HCT116 (cell line): ENCODE measurements around the gene RAVER2. TPM values are rescaled to one million over a fixed set of nuclear protein-coding genes. Genes with fewer than 3 reads are reported as not detected.

Source experiments
- ATAC-seq: fragments of 200-7000 bp; cut with Tn5 transposase; 2 replicates; pipeline ENCODE4 v1.9.1; 2020; ENCODE audit warnings: mild to moderate bottlenecking, moderate library complexity
- BruUV-seq: library from RNA; stranded (reverse); fragments of 400-500 nt; replicated peaks from 2 replicates; lab custom pipeline; 2021; lab: Mats Ljungman, UMichigan
- CTCF ChIA-PET: fragments of 300-600 bp; sonication (Branson Sonifier 250); formaldehyde crosslinking; loops from one replicate; lab custom pipeline; 2021; ENCODE audit warnings: antibody characterized with exemption; lab: Charles Lee
- POLR2A ChIA-PET: fragments of 300-600, 350-600 bp; sonication (Branson Sonifier 250); formaldehyde crosslinking; loops from one replicate; lab custom pipeline; 2021; ENCODE audit warnings: antibody characterized with exemption; lab: Charles Lee
- RAD21 ChIA-PET, 2 experiments: fragments of 300-600 bp; sonication (Branson Sonifier 250); formaldehyde crosslinking; loops; one replicate each; lab custom pipeline; 2023; ENCODE audit warnings: low total read pairs in 2 of 2; ENCODE audit not compliant: uncharacterized antibody in 2 of 2, unreplicated experiment in 2 of 2, low non-redundant PET in 1 of 2; lab: Charles Lee
- DNase-seq: peaks from one replicate; pipeline ENCODE4 v3.0.0-alpha.2; 2010; ENCODE audit warnings: low read depth, low spot score
- H2AFZ ChIP-seq: fragments of 200-600 bp; shearing (Covaris generic), sonication (generic); 2 replicates; pipeline ENCODE4 v1.6.1; 2017; ENCODE audit warnings: low read depth, mixed run types, mixed read lengths, antibody characterized with exemption, low read length; ENCODE audit not compliant: poor library complexity, severe bottlenecking
- H3K27ac ChIP-seq: 2 replicates; pipeline ENCODE4 v1.5.1; 2012; ENCODE audit warnings: low read depth, low read length
- H3K27me3 ChIP-seq: fragments of 200-600 bp; sonication (generic); 2 replicates; pipeline ENCODE4 v1.6.1; 2016; ENCODE audit warnings: mixed run types, low read length, mixed read lengths; ENCODE audit not compliant: insufficient read depth
- H3K36me3 ChIP-seq, 2 experiments: fragments of 200-500 bp in 1 of 2; fragments of 200-600 bp in 1 of 2; sonication (Bioruptor generic) in 1 of 2; sonication (generic) in 1 of 2; 2 replicates each; pipeline versions ENCODE4 v1.5.1 to v1.6.1; 2014 to 2016; ENCODE audit warnings: low read length in 2 of 2, inconsistent platforms in 1 of 2, mixed read lengths in 1 of 2, mixed run types in 1 of 2; ENCODE audit not compliant: insufficient read depth in 2 of 2, control insufficient read depth in 1 of 2
- H3K4me1 ChIP-seq, 2 experiments: fragments of 200-600 bp in 1 of 2; sonication (generic) in 1 of 2; 2 replicates each; pipeline versions ENCODE4 v1.5.1 to v1.6.1; 2012 to 2017; ENCODE audit warnings: low read length in 2 of 2, inconsistent platforms in 1 of 2, mild to moderate bottlenecking in 1 of 2, mixed read lengths in 1 of 2, mixed run types in 1 of 2, moderate library complexity in 1 of 2; ENCODE audit not compliant: insufficient read depth in 2 of 2, control insufficient read depth in 1 of 2
- H3K4me2 ChIP-seq: fragments of 200-600 bp; sonication (generic); 2 replicates; pipeline ENCODE4 v1.6.1; 2017; ENCODE audit warnings: mixed run types, low read length, mixed read lengths
- H3K4me3 ChIP-seq, 2 experiments: fragments of 200-600 bp in 1 of 2; sonication (generic) in 1 of 2; replicated peaks in 1 of 2; 2 replicates each; pipeline ENCODE4 v1.5.1; 2011 to 2016; ENCODE audit warnings: low read length in 2 of 2, control low read depth in 1 of 2, low read depth in 1 of 2, mild to moderate bottlenecking in 1 of 2, mixed read lengths in 1 of 2, mixed run types in 1 of 2
- H3K79me2 ChIP-seq: fragments of 200-600 bp; sonication (generic); 2 replicates; pipeline ENCODE4 v1.6.1; 2017; ENCODE audit warnings: mild to moderate bottlenecking, mixed run types, low read length, moderate library complexity, mixed read lengths; ENCODE audit not compliant: insufficient read depth
- H3K9ac ChIP-seq: fragments of 200-600 bp; sonication (generic); 2 replicates; pipeline ENCODE4 v1.6.1; 2016; ENCODE audit warnings: low read length, mixed read lengths
- H3K9me2 ChIP-seq: fragments of 200-600 bp; sonication (generic), shearing (Covaris generic); 2 replicates; pipeline ENCODE4 v1.6.1; 2017; ENCODE audit warnings: mixed run types, mild to moderate bottlenecking, moderate library complexity; ENCODE audit not compliant: insufficient read depth
- H3K9me3 ChIP-seq, 2 experiments: fragments of 200-500 bp in 1 of 2; fragments of 200-600 bp in 1 of 2; sonication (Bioruptor generic) in 1 of 2; sonication (generic) in 1 of 2; 2 replicates each; pipeline ENCODE4 v1.6.1; 2014 to 2017; ENCODE audit warnings: low read length in 2 of 2, mixed read lengths in 2 of 2, inconsistent platforms in 1 of 2, low read depth in 1 of 2, mild to moderate bottlenecking in 1 of 2, mixed run types in 1 of 2, moderate library complexity in 1 of 2; ENCODE audit not compliant: control insufficient read depth in 1 of 2, insufficient read depth in 1 of 2
- H4K20me1 ChIP-seq: fragments of 200-600 bp; sonication (generic), shearing (Covaris generic); 2 replicates; pipeline ENCODE4 v1.6.1; 2017; ENCODE audit warnings: mixed run types, mild to moderate bottlenecking, moderate library complexity; ENCODE audit not compliant: insufficient read depth
- CBX3 ChIP-seq: IDR thresholded peaks from 2 replicates; pipeline ENCODE4 v1.6.1; 2012; ENCODE audit warnings: low read depth
- ELF1 ChIP-seq: IDR thresholded peaks from 2 replicates; pipeline ENCODE4 v1.6.1; 2012; ENCODE audit warnings: low read depth, borderline replicate concordance
- EZH2phosphoT487 ChIP-seq: fragments of 200-600 bp; IDR thresholded peaks from 2 replicates; pipeline ENCODE4 v1.6.1; 2018; ENCODE audit warnings: antibody characterized with exemption, borderline replicate concordance
- POLR2AphosphoS5 ChIP-seq: IDR thresholded peaks from 2 replicates; pipeline ENCODE4 v1.6.1; 2011; ENCODE audit warnings: mild to moderate bottlenecking, low read depth, low read length, moderate library complexity
- TCF7L2 ChIP-seq: IDR thresholded peaks from 2 replicates; pipeline ENCODE4 v1.7.0; 2011; ENCODE audit warnings: borderline replicate concordance, inconsistent platforms; ENCODE audit not compliant: insufficient read depth, insufficient read length; ENCODE audit errors: extremely low read depth
- ZNF274 ChIP-seq: fragments of 200-500 bp; sonication (Bioruptor generic); IDR thresholded peaks from 2 replicates; pipeline ENCODE4 v1.6.1; 2014; ENCODE audit warnings: mild to moderate bottlenecking, low read depth, low read length, inconsistent platforms
- intact Hi-C: fragments of 100-400 bp; cut with micrococcal nuclease; formaldehyde crosslinking; loops from 2 replicates; pipeline ENCODE4 v1.10.0; 2022
- total RNA-seq: library from RNA; stranded (reverse); gene quantifications from one replicate; pipeline ENCODE4 v1.2.1, GENCODE V29; 2021; ENCODE audit not compliant: unreplicated experiment
- TF ChIP-seq, protein P1 (sequence below): IDR thresholded peaks from 2 replicates; pipeline ENCODE4 v1.6.1; 2012; ENCODE audit warnings: low read depth
- TF ChIP-seq, protein P2 (sequence below): IDR thresholded peaks from 2 replicates; pipeline ENCODE4 v1.6.1; 2012

RAVER2 gene
- total RNA-seq, 1 experiment from 2014 or later: 23.2 TPM

DNA sequence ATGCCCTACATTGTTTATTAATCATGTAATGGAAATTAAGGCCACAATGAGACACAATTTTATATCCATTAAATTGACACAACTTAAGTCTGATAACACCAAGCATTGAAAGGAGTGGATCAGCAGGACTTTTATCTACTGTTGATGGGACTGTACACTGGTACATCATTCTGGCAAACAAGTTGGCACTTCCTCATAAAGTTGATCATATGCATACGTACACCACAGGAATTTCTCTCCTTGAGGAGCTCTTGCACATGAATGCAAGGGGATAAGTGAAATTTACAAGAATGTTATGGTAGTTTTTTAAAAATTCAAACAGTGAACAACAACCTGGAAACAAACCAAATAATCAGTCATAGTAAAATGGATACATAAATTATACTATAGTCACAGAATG lies 20.1 kb downstream of the RAVER2 start (continued):
- TF ChIP-seq, protein P1, sequence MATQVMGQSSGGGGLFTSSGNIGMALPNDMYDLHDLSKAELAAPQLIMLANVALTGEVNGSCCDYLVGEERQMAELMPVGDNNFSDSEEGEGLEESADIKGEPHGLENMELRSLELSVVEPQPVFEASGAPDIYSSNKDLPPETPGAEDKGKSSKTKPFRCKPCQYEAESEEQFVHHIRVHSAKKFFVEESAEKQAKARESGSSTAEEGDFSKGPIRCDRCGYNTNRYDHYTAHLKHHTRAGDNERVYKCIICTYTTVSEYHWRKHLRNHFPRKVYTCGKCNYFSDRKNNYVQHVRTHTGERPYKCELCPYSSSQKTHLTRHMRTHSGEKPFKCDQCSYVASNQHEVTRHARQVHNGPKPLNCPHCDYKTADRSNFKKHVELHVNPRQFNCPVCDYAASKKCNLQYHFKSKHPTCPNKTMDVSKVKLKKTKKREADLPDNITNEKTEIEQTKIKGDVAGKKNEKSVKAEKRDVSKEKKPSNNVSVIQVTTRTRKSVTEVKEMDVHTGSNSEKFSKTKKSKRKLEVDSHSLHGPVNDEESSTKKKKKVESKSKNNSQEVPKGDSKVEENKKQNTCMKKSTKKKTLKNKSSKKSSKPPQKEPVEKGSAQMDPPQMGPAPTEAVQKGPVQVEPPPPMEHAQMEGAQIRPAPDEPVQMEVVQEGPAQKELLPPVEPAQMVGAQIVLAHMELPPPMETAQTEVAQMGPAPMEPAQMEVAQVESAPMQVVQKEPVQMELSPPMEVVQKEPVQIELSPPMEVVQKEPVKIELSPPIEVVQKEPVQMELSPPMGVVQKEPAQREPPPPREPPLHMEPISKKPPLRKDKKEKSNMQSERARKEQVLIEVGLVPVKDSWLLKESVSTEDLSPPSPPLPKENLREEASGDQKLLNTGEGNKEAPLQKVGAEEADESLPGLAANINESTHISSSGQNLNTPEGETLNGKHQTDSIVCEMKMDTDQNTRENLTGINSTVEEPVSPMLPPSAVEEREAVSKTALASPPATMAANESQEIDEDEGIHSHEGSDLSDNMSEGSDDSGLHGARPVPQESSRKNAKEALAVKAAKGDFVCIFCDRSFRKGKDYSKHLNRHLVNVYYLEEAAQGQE: no peak
- no peak for TF ChIP-seq ZNF274

DNA sequence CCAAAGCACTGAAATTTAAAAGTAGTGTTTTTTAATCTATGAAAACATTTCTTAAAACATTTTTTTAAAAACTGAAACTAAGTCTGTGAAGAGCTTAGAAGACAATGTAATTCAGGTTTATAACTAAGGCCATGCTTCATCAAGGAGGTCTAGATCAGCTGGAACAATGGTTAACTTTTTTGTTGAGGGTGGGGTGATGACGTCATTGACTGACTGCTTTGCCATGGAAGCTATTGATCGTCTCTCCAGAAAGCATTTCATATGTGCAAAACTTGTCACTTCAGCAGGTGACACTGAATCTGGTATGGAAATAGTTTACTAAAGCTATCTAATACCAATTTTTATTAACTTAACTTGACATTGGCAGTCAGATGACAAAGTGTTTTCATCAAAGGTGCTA lies 21.0 kb downstream of the RAVER2 start:
- Histone ChIP-seq H3K9me2 (no peaks in the 10 kb centered on the region), H3K36me3 (peaks cover 0 to 8% of the 10 kb centered on the region in 2 experiments; a peak in 1 of 4 replicates), H3K9ac (no peak overlapping the region), H3K79me2 (peaks cover 47% of the 10 kb centered on the region), H3K9me3 (no peaks in the 10 kb centered on the region; a peak in 1 of 4 replicates), H3K4me2 (no peak overlapping the region), H4K20me1 (peaks cover 5% of the 10 kb centered on the region; the same call in 1 of the 2 replicates), H3K27me3 (no peaks in the 10 kb centered on the region), H2AFZ (no peak overlapping the region), H3K27ac (no peak overlapping the region), H3K4me1 (no peaks in the 10 kb centered on the region), H3K4me3 (no peak overlapping the region)
- BruUV-seq: no TSS peak
- ChIA-PET RAD21 (no interaction called here), POLR2A (no interaction called here), CTCF (no interaction called here)
- ATAC-seq (no peak), DNase-seq (no peak)
- TF ChIP-seq CBX3: no peak
- TF ChIP-seq TCF7L2: no peak
- TF ChIP-seq ELF1: no peak
- no peak for TF ChIP-seq POLR2AphosphoS5
- TF ChIP-seq, protein P2, sequence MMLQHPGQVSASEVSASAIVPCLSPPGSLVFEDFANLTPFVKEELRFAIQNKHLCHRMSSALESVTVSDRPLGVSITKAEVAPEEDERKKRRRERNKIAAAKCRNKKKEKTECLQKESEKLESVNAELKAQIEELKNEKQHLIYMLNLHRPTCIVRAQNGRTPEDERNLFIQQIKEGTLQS: no peak
- no peak for TF ChIP-seq EZH2phosphoT487
- intact Hi-C loops: no loop called here
